Measurements from ENCODE around the gene INAVA. TPM values are rescaled to one million over a fixed set of nuclear protein-coding genes. Genes with fewer than 3 reads are reported as not detected.

INAVA gene
- total and polyA plus RNA-seq, 10 of the 15 experiments (the other 5 are each of a cell fraction or from before 2014, with no cell fraction given) = 3.6 to 15.4 (median 9.5) TPM

GRCh38 chr1:200888349-200888838 lies 6.3 kb upstream of the INAVA start (continued):
- TF ChIP-seq RAD21 (IDR thresholded peaks at IDR 0.05; ENCODE audit: insufficient read depth, low read depth, low read length) (0 out of 2 replicates have a peak, but pooled peaks have one; percentile 2), NFXL1 (IDR thresholded peaks at IDR 0.05; ENCODE audit: borderline replicate concordance) (no peak), EZH2 (IDR thresholded peaks at IDR 0.05; ENCODE audit: borderline replicate concordance, control insufficient read depth, low read depth, low read length) (no peak), IRF5 (IDR thresholded peaks at IDR 0.05; ENCODE audit: borderline replicate concordance) (no peak), RELB (IDR thresholded peaks at IDR 0.05; ENCODE audit: low read depth) (peak; percentile 82), SPI1 (IDR thresholded peaks at IDR 0.05; ENCODE audit: borderline replicate concordance, insufficient read depth, low read depth, low read length) (peak; percentile 88), TAF1 (IDR thresholded peaks at IDR 0.05; ENCODE audit: borderline replicate concordance, low read depth, low read length) (no peak), ZBTB40 (IDR thresholded peaks at IDR 0.05; ENCODE audit: borderline replicate concordance) (peak; percentile 45; the same call in 1 of the 2 replicates), SUZ12 (IDR thresholded peaks at IDR 0.05; ENCODE audit: unreplicated experiment) (no peak), NBN (IDR thresholded peaks at IDR 0.05) (peak; percentile 74), STAT1 (conservative IDR thresholded peaks at IDR 0.05) (0 out of 2 replicates have a peak, but pooled peaks have one; percentile 58), KLF5 (IDR thresholded peaks at IDR 0.05; ENCODE audit: partially characterized antibody) (peak; percentile 70), E2F8 (IDR thresholded peaks at IDR 0.05; ENCODE audit: low read depth, partially characterized antibody) (no peak), IRF4 (IDR thresholded peaks at IDR 0.05; ENCODE audit: low read depth, low read length) (peak; percentile 79; the same call in 1 of the 2 replicates), MTA2 (IDR thresholded peaks at IDR 0.05; ENCODE audit: low read depth) (peak; percentile 86), KDM1A (IDR thresholded peaks at IDR 0.05; ENCODE audit: borderline replicate concordance) (no peak), NFYB (IDR thresholded peaks at IDR 0.05; ENCODE audit: insufficient read depth, low read depth, low read length) (no peak), RELA (IDR thresholded peaks at IDR 0.05; ENCODE audit: borderline replicate concordance, partially characterized antibody) (peak; percentile 88)

Measured in GM12878 (cell line).